ENCODE data around the gene ZSCAN12.

- TF ChIP-seq ZNF331 (CRISPR knock-in tag; IDR thresholded peaks at IDR 0.05; ENCODE audit: low read depth), result no peak
- no peak for TF ChIP-seq CTCF (conservative IDR thresholded peaks at IDR 0.05; ENCODE audit: low read depth in 2 of 2)
- TF ChIP-seq NANOG (IDR thresholded peaks at IDR 0.05; ENCODE audit: borderline replicate concordance), result no peak
- TF ChIP-seq EZH2 (IDR thresholded peaks at IDR 0.05; ENCODE audit: low read depth, unreplicated experiment), result no peak
- TF ChIP-seq, protein P1, sequence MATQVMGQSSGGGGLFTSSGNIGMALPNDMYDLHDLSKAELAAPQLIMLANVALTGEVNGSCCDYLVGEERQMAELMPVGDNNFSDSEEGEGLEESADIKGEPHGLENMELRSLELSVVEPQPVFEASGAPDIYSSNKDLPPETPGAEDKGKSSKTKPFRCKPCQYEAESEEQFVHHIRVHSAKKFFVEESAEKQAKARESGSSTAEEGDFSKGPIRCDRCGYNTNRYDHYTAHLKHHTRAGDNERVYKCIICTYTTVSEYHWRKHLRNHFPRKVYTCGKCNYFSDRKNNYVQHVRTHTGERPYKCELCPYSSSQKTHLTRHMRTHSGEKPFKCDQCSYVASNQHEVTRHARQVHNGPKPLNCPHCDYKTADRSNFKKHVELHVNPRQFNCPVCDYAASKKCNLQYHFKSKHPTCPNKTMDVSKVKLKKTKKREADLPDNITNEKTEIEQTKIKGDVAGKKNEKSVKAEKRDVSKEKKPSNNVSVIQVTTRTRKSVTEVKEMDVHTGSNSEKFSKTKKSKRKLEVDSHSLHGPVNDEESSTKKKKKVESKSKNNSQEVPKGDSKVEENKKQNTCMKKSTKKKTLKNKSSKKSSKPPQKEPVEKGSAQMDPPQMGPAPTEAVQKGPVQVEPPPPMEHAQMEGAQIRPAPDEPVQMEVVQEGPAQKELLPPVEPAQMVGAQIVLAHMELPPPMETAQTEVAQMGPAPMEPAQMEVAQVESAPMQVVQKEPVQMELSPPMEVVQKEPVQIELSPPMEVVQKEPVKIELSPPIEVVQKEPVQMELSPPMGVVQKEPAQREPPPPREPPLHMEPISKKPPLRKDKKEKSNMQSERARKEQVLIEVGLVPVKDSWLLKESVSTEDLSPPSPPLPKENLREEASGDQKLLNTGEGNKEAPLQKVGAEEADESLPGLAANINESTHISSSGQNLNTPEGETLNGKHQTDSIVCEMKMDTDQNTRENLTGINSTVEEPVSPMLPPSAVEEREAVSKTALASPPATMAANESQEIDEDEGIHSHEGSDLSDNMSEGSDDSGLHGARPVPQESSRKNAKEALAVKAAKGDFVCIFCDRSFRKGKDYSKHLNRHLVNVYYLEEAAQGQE (IDR thresholded peaks at IDR 0.05; ENCODE audit: unreplicated experiment), result no peak
- no peak for TF ChIP-seq CREB1 (CRISPR knock-in tag; IDR thresholded peaks at IDR 0.05; ENCODE audit: low read depth)
- no peak for TF ChIP-seq EZH2phosphoT487 (IDR thresholded peaks at IDR 0.05; ENCODE audit: unreplicated experiment)
- TF ChIP-seq POLR2AphosphoS5 (IDR thresholded peaks at IDR 0.05; ENCODE audit: low read depth), result no peak
- no peak for TF ChIP-seq JUNB (IDR thresholded peaks at IDR 0.05; ENCODE audit: unreplicated experiment)
Observed at GRCh38 chr6:28354688-28355554, 44.6 kb downstream of the ZSCAN12 start.

All from GM23338 (cell line).